Measurements from ENCODE around the gene KLHDC9. TPM values are rescaled to one million over a fixed set of nuclear protein-coding genes. Genes with fewer than 3 reads are reported as not detected.

The KLHDC9 gene
- total and polyA plus RNA-seq, 2 of the 13 experiments (the other 11 are each of a cell fraction or from before 2014, with no cell fraction given) = 2.9 TPM

DNA sequence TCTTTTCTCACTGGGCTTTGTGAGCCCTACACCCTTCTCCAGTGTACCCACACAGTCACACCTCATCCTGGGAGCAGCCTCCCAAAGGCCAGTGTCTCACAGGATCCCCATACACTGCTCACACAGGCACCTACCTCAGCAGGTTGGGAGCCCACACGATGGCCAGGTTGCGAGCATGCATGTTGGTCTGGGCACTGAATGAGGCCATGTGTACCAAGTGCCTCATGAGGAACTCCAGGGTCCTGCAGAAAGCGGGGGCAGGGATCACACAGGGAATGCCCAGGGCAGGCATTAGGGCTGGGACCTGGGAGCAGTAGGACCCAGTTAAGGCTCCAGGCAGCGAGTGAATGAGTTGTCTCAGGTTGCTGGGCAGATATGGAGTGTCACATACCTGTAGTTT lies 43.9 kb upstream of the KLHDC9 start:
- BruUV-seq (replicated peaks) = no TSS peak
- Histone ChIP-seq H3K9me3 (ENCODE audit: low read length) (no peaks in the 10 kb centered on the region), H4K20me1 (ENCODE audit: insufficient read depth, low read length) (no peaks in the 10 kb centered on the region), H3K27me3 (ENCODE audit: control insufficient read depth in 1 of 2, insufficient read depth in 2 of 2, low read length in 2 of 2) (no peaks in the 10 kb centered on the region), H3K36me3 (replicated peaks in 1 of 2; ENCODE audit: control insufficient read depth in 1 of 2, insufficient read depth in 2 of 2, low read length in 2 of 2) (no peaks in the 10 kb centered on the region), H3K4me3 (replicated peaks in 1 of 3; ENCODE audit: insufficient read depth in 1 of 3, low read depth in 2 of 3, low read length in 3 of 3) (no peak overlapping the region), H3K4me2 (ENCODE audit: low read depth, low read length) (no peak overlapping the region), H3K9ac (ENCODE audit: insufficient read depth, low read depth, low read length) (no peak overlapping the region), H3K27ac (ENCODE audit: extremely low read length, insufficient read depth, low read length) (no peak overlapping the region), H2AFZ (ENCODE audit: low read length) (no peak overlapping the region), H3K4me1 (ENCODE audit: insufficient read depth, low read length) (peaks cover 10% of the 10 kb centered on the region), H3K79me2 (ENCODE audit: insufficient read depth, low read length) (no peaks in the 10 kb centered on the region)
- FAIRE-seq (no peak), ATAC-seq (no peak), DNase-seq (ENCODE audit: low spot score) (no peak)
- 61% methylated on average over 4 of the region's 4 CpGs for WGBS (ENCODE audit: low lambda C conversion rate)
- intact Hi-C loops (cut with micrococcal nuclease; ENCODE audit: unreplicated experiment) (no loop called here), in situ Hi-C loops (cut with HindIII; ENCODE audit: extremely low pct_ligation_motif_present, low pct_unique_long_range_greater_than_20kb) (loop anchor here (5.0 kb wide), 1 partner anchor 48 kb away; no protein-coding TSS in a partner anchor)
- TF ChIP-seq KLF11 (CRISPR knock-in tag; IDR thresholded peaks at IDR 0.05) = no peak
- TF ChIP-seq TBL1XR1 (IDR thresholded peaks at IDR 0.05; ENCODE audit: borderline replicate concordance, low read length, partially characterized antibody) = no peak
- no peak for TF ChIP-seq ZBTB1 (CRISPR knock-in tag; IDR thresholded peaks at IDR 0.05; ENCODE audit: borderline replicate concordance)
- TF ChIP-seq, protein P1, sequence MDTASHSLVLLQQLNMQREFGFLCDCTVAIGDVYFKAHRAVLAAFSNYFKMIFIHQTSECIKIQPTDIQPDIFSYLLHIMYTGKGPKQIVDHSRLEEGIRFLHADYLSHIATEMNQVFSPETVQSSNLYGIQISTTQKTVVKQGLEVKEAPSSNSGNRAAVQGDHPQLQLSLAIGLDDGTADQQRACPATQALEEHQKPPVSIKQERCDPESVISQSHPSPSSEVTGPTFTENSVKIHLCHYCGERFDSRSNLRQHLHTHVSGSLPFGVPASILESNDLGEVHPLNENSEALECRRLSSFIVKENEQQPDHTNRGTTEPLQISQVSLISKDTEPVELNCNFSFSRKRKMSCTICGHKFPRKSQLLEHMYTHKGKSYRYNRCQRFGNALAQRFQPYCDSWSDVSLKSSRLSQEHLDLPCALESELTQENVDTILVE (CRISPR knock-in tag; IDR thresholded peaks at IDR 0.05) = no peak
- no peak for TF ChIP-seq ARNT2 (CRISPR knock-in tag; IDR thresholded peaks at IDR 0.05; ENCODE audit: low read depth)
- no peak for TF ChIP-seq SP140L (CRISPR knock-in tag; IDR thresholded peaks at IDR 0.05; ENCODE audit: borderline replicate concordance)
- TF ChIP-seq ZNF496 (CRISPR knock-in tag; IDR thresholded peaks at IDR 0.05; ENCODE audit: insufficient replicate concordance) = no peak
- no peak for TF ChIP-seq ZNF788 (CRISPR knock-in tag; IDR thresholded peaks at IDR 0.05; ENCODE audit: borderline replicate concordance)
- TF ChIP-seq, protein P2, sequence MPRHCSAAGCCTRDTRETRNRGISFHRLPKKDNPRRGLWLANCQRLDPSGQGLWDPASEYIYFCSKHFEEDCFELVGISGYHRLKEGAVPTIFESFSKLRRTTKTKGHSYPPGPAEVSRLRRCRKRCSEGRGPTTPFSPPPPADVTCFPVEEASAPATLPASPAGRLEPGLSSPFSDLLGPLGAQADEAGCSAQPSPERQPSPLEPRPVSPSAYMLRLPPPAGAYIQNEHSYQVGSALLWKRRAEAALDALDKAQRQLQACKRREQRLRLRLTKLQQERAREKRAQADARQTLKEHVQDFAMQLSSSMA (CRISPR knock-in tag; IDR thresholded peaks at IDR 0.05) = no peak
- TF ChIP-seq FOSL1 (CRISPR knock-in tag; IDR thresholded peaks at IDR 0.05; ENCODE audit: borderline replicate concordance) = no peak
- TF ChIP-seq SRF (IDR thresholded peaks at IDR 0.05; ENCODE audit: low read depth, low read length) = no peak
- ChIA-PET POLR2A (interaction anchor here (1.5 kb wide), 1 partner anchor 9 kb away, joined by 6 read pairs; the partner anchor contains the start of gene USF1), CTCF (ENCODE audit: low intra/inter-chr PET ratio, low total read pairs) (no interaction called here)

Data from HepG2 (cell line).